ELR (cell line): Measurements from ENCODE around the gene CREB3L4.
"Not testable (repeated sequence)": the region's sequence is repeated elsewhere in the genome, so short reads cannot be mapped to it uniquely, and the experiment has no call there.

Experiments used
- DNase-seq: peaks from one replicate; pipeline ENCODE4 v3.0.0-alpha.2; 2015; ENCODE audit warnings: low read depth

CREB3L4 gene

GRCh38 chr1:153959454-153959853 is 8.2 kb upstream of the CREB3L4 start:
- DNase-seq = no peak

DNA sequence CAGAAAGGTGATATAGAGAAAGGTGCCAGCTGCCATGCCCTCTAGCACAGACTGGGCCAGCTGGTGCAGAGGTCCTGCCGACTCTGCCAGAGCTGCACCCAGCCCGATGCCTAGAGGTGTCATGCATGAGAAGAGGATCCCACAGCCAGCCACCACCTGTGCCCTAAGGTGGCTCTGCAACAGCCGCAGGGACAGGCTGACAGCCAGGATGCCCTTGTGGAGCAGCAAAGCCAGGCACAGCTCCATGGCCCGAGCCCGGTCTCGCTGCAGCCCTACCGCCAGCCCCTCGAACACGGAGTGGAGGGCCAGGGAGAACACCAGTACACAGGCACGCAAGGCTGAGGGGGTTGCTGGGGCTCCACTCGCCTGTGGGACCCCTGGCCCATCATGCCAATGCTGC is 7.5 kb upstream of the CREB3L4 start:
- DNase-seq = no peak

GRCh38 chr1:153961421-153961820 is 6.3 kb upstream of the CREB3L4 start:
- DNase-seq = no peak

- DNase-seq = peak; percentile 83
These were observed 5.3 kb upstream of the CREB3L4 start for GRCh38 chr1:153962088-153963029.

- peak; percentile 98 for DNase-seq
These were observed 4.5 kb upstream of the CREB3L4 start, which contains the start of gene SLC39A1 for GRCh38 chr1:153963030-153963849. TSS of gene SLC39A1 (minus strand) at chr1:153963537. CDS start at chr1:153962715, 822 bp downstream.

- DNase-seq = peak; percentile 85
These were observed 3.8 kb upstream of the CREB3L4 start for GRCh38 chr1:153963850-153964331.

GRCh38 chr1:153968000-153968363 is 280 bp downstream of the CREB3L4 start:
- peak; percentile 30 for DNase-seq

DNA sequence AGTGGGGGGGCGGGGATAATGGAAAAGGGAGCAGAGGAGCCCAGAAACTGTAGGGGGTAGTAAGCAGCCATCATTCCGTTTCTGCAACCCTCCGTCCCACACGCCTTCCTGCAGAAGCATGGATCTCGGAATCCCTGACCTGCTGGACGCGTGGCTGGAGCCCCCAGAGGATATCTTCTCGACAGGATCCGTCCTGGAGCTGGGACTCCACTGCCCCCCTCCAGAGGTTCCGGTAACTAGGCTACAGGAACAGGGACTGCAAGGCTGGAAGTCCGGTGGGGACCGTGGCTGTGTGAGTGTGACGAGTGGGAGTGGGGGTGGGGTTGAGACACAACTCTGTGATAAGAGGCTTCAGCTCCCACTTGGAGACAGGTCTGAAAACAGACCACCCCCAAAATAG is 706 bp downstream of the CREB3L4 start:
- no peak for DNase-seq

DNA sequence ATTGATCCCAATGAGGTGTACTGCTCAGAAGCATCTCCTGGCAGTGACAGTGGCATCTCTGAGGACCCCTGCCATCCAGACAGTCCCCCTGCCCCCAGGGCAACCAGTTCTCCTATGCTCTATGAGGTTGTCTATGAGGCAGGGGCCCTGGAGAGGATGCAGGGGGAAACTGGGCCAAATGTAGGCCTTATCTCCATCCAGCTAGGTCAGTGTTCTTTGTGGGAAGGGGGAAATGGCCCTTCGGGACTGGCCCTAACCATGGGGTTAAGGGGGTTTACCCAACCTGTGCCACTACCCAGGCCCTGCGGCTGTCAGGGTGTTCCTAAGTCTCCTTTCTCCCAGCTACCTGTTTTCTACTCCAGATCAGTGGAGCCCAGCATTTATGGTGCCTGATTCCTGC is 1.3 kb downstream of the CREB3L4 start:
- no peak for DNase-seq

DNA sequence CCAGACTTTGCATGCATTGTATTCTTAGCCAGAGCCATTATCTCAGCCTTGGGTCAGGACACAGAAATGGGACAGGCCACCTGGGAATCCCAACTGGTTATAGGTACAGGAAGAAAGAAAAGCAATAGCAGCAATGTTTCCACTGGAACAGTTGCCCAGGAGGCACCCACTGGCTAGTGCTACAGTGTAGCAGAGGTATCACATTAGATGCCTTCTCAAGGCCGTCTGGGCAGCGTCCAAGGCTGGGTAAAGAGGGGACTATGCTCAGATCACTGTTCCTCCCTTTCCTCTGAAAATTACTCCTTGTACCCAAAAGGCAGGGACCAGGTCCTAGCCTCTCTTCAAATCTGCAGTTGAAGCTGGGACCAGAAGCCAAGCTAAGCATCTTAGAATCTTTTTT is 2.6 kb downstream of the CREB3L4 start:
- DNase-seq = no peak

- DNase-seq = no peak
These were observed 5.4 kb downstream of the CREB3L4 start for GRCh38 chr1:153973071-153973470.

- DNase-seq = no peak
These were observed 5.8 kb downstream of the CREB3L4 start for GRCh38 chr1:153973525-153973924.

DNA sequence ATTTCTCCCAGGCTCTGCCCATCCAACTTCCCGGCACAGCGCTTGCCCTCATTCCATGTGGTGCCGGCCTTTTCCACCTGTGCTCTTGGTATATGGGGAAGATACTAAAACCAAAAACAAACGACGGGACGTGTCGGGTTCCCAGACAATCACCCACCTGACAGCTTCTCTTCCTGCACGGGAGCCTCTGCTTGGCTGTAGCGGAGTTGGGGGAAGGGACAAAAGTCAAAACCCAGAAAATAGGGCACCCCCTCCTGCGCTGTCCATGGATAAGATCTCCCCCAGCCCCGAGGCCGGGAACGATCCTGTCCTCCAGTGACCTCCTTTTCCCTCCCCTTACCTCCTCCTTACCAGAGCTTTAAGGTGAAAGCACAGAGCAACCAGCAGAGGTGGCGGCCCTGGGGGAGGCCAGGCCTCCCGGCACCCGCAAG is 9.1 kb downstream of the CREB3L4 start:
- DNase-seq = no peak

- DNase-seq = peak; percentile 89
These were observed 9.8 kb downstream of the CREB3L4 start, which contains the start of gene JTB for GRCh38 chr1:153977250-153978240. TSS of gene JTB (minus strand) at chr1:153977674. CDS start at chr1:153977252, 422 bp downstream.

DNA sequence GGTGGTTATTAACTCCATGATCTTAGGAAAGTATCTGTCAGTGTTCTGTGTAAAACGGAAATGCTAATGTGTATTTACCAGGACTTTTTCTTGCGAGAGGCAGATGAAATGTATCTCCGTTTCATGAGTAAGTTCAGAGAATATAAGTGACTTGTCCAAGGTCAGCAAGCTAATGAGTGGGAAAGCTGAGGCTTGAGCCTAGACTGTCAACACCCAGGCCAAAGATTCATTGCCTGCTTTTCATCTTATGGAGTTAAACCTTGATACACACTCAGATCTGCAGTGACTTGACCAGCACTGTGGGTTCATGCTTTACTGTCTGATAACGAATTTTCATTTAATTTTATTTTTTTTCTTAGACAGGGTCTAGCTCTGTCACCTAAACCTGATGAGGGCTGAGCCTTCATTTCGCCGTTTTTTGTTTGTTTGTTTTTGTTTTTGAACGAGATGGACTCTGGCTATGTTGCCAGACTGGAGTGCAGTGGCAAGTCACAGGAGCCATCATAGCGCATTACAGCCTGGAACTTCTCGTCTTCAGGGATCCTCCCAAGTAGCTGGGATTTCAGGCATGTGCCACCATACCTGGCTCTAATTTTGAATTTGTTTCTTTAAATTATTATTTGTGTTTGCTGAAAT is 10.7 kb downstream of the CREB3L4 start:
- DNase-seq = no peak

GRCh38 chr1:153979091-153979490 is 11.4 kb downstream of the CREB3L4 start:
- not testable (repeated sequence) for DNase-seq

GRCh38 chr1:153981735-153982134 is 14.0 kb downstream of the CREB3L4 start:
- DNase-seq = not testable (repeated sequence)

DNA sequence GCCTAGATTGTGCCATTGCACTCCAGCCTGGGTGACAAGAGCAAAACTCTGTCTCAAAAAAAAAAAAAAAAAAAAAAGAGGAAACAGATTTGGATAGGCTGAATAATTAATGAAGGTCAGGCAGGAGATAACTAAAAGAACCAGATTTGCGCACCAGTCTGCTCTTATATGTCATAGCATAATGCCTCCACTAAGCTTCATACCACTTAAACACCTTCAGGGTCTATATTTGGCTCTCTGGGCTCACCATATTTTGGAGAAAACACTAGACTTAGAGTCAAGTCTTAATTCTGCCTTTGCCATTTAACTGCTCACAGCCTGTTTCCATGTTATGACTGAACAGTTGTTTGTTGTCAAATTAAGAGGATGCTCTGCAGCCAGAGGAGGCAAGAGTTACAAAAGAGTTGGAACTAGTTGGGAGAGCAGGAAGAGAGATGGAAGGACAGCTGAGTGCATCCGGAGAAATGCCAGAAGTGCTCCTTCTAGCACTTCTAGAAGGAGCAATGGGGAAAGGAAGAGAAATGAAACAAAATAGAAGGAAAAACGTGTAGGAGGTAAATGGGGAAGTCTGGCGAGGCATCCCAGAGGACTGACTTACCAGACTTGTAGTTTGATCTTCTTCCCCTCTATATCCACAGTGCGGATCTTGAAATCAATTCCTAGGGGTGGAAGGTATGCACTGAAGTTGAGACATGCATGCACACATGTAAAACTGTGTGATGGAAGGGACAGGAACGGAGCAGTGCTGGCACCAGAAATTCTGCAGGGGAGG is 16.6 kb downstream of the CREB3L4 start:
- no peak for DNase-seq

DNA sequence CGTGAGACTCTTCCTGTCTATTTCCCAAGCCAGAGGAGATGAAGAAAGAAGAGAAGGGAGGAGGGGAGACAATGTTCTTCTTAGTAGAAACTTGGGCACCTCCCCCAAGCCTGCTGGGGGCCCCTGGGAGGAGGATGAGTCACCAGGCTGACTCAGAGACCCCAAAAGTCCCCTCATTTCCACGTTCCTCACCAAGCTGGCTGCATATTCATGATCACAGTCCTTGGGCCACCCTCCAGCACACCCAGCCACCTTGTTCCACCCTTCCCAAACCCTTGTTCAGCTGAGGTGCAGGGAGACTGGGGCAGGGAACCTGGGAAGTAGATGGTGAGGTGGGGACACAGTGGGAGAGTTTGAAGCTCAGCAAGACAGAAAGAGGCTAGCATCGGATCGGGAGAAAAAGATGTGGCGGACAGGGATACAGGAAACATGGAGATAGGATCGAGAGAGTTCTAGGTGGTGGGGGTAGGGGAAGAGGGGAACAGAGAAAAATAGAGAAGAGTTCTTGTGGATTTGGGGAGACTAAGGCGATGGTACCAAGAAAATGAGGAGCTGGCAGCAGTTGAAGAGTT is 17.7 kb downstream of the CREB3L4 start:
- DNase-seq = peak; percentile 86
